Mesodermal cell (in vitro differentiated cells): ENCODE results near the gene MYO7A.

Experiments used
- H3K27ac ChIP-seq: 2 replicates; pipeline ENCODE4 v1.7.0; 2013; ENCODE audit warnings: mild to moderate bottlenecking, low read depth, low read length, moderate library complexity; ENCODE audit not compliant: severe bottlenecking
- H3K36me3 ChIP-seq: 2 replicates; pipeline ENCODE4 v1.7.1; 2013; ENCODE audit warnings: mild to moderate bottlenecking, low read length, moderate library complexity; ENCODE audit not compliant: control insufficient read depth, insufficient read depth
- H3K4me1 ChIP-seq: one replicate; pipeline ENCODE4 v1.7.1; 2013; ENCODE audit warnings: mild to moderate bottlenecking, low read length; ENCODE audit not compliant: insufficient read depth, control insufficient read depth, poor library complexity, severe bottlenecking
- H3K4me3 ChIP-seq: 2 replicates; pipeline ENCODE4 v1.7.0; 2013; ENCODE audit warnings: low read length, control low read depth, mild to moderate bottlenecking; ENCODE audit not compliant: insufficient read depth, poor library complexity, severe bottlenecking; ENCODE audit errors: extremely low read depth
- H3K9me3 ChIP-seq: 2 replicates; pipeline ENCODE4 v1.7.1; 2013; ENCODE audit warnings: mild to moderate bottlenecking, low read length, moderate library complexity; ENCODE audit not compliant: control insufficient read depth
- WGBS, 2 experiments: methylation state at CpG; one replicate each; pipeline ENCODE4 v1.1.5; 2013; ENCODE audit warnings: missing lambda C conversion rate in 2 of 2; ENCODE audit not compliant: insufficient coverage in 2 of 2; 5-methylcytosine and 5-hydroxymethylcytosine counted together

The MYO7A gene

GRCh38 chr11:77104727-77105126 lies 23.3 kb upstream of the MYO7A start:
- Histone ChIP-seq H3K36me3 (peaks cover 16% of the 10 kb centered on the region), H3K4me1 (no peaks in the 10 kb centered on the region), H3K27ac (no peak overlapping the region), H3K4me3 (no peak overlapping the region), H3K9me3 (no peaks in the 10 kb centered on the region)
- WGBS, 2 experiments, result 93% methylated on average over 7 to 8 of the region's 8 CpGs

GRCh38 chr11:77106321-77106720 lies 21.7 kb upstream of the MYO7A start:
- Histone ChIP-seq H3K9me3 (no peaks in the 10 kb centered on the region), H3K36me3 (peaks cover 6% of the 10 kb centered on the region), H3K4me3 (no peak overlapping the region), H3K27ac (no peak overlapping the region), H3K4me1 (no peaks in the 10 kb centered on the region)
- WGBS, 2 experiments, result 88 to 96% methylated on average over 3 to 6 of the region's 7 CpGs

GRCh38 chr11:77106759-77107158 lies 21.3 kb upstream of the MYO7A start:
- H3K4me1 ChIP-seq, result no peaks in the 10 kb centered on the region
- H3K9me3 ChIP-seq, result no peaks in the 10 kb centered on the region
- peaks cover 6% of the 10 kb centered on the region for H3K36me3 ChIP-seq
- 92 to 98% methylated on average over 12 to 13 of the region's 13 CpGs for WGBS, 2 experiments
- no peak overlapping the region for H3K27ac ChIP-seq
- no peak overlapping the region for H3K4me3 ChIP-seq

DNA sequence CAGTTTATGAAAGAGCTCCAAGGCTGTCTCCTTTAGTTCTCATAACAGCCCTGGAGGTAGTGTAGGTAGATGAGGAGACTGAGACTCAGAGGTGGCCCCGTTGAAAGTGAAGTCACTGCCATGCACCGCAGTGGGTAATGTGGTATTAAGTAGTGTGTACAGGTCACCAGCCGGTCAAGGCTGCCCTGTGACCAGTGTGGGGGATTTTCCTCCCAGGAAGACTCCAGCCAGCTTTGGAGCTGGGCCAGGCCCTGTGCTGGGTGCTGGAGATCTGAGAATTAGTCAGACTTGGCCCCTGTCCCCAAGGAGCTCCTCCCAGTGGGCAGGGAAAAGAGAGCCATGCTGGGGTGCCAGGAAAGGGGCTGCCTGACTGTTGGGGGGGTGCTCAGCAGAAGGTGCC lies 20.1 kb upstream of the MYO7A start:
- H3K27ac ChIP-seq, result no peak overlapping the region
- no peaks in the 10 kb centered on the region for H3K4me1 ChIP-seq
- H3K4me3 ChIP-seq, result no peak overlapping the region
- peaks cover 6% of the 10 kb centered on the region for H3K36me3 ChIP-seq
- 78 to 100% methylated on average over 3 of the region's 3 CpGs for WGBS, 2 experiments
- H3K9me3 ChIP-seq, result no peaks in the 10 kb centered on the region

DNA sequence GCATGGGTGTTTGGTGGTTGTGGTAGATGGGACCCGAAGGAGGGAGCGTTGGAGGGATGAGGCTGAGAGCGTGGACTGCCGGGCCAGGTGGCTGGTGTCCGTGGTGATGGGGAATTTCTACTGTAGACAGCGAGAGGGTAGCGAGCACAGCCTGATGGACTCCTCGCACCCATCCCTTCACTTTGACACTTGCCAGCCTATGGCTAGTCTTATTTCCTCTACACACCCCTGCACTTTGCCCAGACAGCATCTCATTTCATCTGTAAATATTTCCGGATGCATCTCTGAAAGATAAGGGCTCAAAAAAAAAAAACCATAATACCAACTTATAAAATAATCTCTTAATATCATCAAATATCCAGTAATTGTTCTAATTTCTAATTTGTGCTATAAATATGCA lies 19.6 kb upstream of the MYO7A start:
- 84 to 91% methylated on average over 6 to 8 of the region's 9 CpGs for WGBS, 2 experiments

DNA sequence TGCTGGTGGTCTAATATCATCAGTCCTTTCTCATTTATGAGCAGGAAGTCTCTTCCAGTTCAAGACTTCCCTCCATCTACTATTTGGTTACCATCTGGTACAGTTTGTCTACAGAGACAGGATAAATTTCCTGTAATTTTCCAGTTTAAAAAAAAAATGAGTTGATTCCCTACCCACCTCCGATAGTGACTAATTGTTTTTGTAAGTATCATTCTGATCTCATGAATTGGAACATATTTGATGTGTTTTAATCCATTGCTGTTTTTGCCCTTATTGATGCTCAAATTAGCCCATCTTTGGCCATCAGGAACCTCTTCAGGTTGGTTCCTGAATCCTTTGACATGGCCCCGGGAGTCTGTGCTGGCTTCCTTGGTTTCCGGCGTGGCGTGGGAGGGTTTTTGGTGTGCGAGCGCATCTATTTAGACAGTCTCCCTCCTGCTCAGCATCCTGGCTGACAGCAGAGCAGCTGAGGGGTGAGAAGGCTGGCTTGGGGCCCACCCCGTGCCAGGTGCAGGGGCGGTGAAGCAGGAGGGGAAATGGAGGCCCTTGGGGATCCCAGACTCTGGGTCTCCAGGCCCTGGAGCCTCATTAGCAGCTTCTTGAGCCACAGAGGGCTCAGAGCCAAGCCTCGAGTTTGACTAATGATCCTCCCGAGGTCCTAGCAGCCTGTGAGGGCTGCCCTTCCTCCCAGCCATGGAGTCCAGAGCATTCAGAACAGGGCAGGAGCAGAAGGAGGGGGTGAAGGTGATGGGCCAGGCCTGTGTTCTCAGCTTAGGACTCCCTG lies 18.6 kb upstream of the MYO7A start:
- Histone ChIP-seq H3K9me3 (no peaks in the 10 kb centered on the region), H3K4me1 (no peaks in the 10 kb centered on the region), H3K36me3 (peaks cover 8% of the 10 kb centered on the region), H3K4me3 (no peak overlapping the region), H3K27ac (no peak overlapping the region)
- 90 to 91% methylated on average over 9 to 10 of the region's 11 CpGs for WGBS, 2 experiments

More for the DNA sequence above, 19.6 kb upstream of the MYO7A start:
- H3K27ac ChIP-seq, result no peak overlapping the region
- no peaks in the 10 kb centered on the region for H3K9me3 ChIP-seq
- no peaks in the 10 kb centered on the region for H3K4me1 ChIP-seq
- peaks cover 2% of the 10 kb centered on the region for H3K36me3 ChIP-seq
- no peak overlapping the region for H3K4me3 ChIP-seq

DNA sequence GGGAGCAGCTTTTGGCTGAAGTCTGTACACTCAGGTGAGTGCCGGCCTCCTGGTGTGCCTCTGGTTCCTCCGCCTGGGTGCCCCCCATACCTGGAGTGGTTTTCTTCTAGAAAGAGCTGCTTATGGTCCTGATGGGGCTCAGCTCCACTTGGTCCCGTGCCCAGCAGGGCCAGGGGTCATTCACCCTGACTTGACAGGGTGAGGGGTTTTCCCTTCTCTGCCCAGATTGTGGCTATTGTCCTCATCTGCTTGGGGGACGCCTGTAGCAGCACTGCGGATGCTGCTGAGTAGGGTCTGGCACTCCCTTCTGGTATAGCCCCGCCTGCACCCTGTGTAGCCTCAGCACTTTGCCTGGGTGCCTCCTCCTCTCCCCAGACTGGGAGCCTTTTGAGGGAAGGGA lies 17.2 kb upstream of the MYO7A start:
- Histone ChIP-seq H3K4me3 (no peak overlapping the region), H3K9me3 (no peaks in the 10 kb centered on the region), H3K4me1 (no peaks in the 10 kb centered on the region), H3K36me3 (peaks cover 16% of the 10 kb centered on the region), H3K27ac (no peak overlapping the region)
- 87 to 100% methylated on average over 3 to 5 of the region's 6 CpGs for WGBS, 2 experiments

DNA sequence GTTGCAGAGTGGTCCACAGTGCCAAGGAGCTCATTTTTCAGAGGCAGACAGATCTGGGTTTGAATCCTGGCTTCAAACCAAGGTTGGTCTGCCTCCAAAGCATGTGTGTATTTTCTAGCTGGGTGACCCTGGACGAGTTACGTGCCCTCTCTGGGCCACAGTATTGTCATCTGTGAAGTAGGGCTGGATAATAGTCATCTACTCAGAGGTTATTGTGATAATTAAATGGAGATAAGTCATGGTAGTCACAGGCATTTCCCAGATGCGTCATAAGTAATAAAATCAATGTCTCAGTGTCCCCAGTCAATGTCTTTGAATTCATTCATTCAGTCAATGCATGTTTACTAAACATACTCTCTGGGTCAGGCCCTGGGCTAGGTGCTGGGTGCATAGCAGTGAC lies 16.8 kb upstream of the MYO7A start:
- Histone ChIP-seq H3K4me3 (no peak overlapping the region), H3K36me3 (peaks cover 16% of the 10 kb centered on the region), H3K9me3 (no peaks in the 10 kb centered on the region), H3K4me1 (no peaks in the 10 kb centered on the region), H3K27ac (no peak overlapping the region)
- 76 to 93% methylated on average over 2 of the region's 3 CpGs for WGBS, 2 experiments

DNA sequence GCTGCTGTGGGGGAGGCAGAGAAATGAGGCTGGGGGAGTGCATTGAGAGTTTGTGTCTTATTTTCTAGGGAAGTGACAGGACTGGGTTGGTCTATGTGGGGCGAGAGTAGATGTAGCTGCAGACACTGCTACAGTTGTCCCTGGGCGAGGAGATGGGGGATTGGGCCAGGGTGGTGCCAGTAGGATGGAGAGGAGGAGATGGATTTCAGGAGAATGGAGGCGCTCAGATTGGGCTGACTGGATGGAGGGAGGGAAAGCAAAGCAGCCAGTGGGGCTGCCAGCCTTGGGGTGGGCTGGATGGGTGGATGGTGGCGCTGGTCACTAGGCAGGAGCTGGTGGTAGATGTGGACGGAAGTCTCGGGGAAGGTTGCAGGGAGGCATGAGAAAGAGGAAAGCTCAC lies 16.1 kb upstream of the MYO7A start:
- 66 to 87% methylated on average over 6 of the region's 6 CpGs for WGBS, 2 experiments
- Histone ChIP-seq H3K27ac (no peak overlapping the region), H3K4me1 (no peaks in the 10 kb centered on the region), H3K4me3 (no peak overlapping the region), H3K9me3 (no peaks in the 10 kb centered on the region), H3K36me3 (peaks cover 16% of the 10 kb centered on the region)

DNA sequence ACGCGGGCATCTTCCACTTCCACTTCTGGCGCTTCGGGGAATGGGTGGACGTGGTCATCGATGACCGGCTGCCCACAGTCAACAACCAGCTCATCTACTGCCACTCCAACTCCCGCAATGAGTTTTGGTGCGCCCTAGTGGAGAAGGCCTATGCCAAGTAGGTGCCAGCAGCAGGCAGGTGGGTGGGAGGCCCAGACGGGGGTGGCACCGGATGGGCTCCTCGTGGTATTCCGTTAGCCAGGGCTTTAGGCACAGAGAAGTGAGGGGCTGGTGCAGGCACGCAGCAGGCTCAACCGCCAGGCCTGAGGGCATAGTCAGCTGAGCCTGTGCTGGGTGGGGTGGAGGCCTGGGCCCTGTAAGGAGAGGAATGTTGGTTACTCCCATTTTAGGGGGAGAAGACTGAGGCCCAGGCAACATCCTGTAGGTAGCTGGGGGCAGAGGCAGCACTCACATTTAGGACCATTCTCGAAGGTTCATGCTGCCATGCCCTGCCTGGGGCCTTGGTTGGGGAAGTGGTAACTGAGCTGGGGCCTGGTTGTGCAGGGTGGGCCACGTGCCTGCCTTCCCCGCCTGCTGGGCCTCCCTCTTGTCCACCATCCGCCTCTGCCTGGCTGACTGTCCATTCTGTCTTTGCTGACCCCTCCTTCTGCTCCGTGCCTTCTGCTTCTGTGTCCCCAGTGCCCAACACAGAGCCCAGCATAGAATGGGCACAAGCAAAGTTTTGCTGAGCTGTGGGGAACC lies 15.2 kb upstream of the MYO7A start:
- 90 to 98% methylated on average over 18 to 19 of the region's 20 CpGs for WGBS, 2 experiments

More for the DNA sequence above, 15.2 kb upstream of the MYO7A start:
- H3K9me3 ChIP-seq, result no peaks in the 10 kb centered on the region
- no peak overlapping the region for H3K4me3 ChIP-seq
- H3K36me3 ChIP-seq, result peaks cover 16% of the 10 kb centered on the region
- H3K27ac ChIP-seq, result no peak overlapping the region
- no peaks in the 10 kb centered on the region for H3K4me1 ChIP-seq
